GM12865 (cell line): ENCODE measurements around the gene GTPBP1.

Experiments
- DNase-seq: peaks from one replicate; pipeline ENCODE4 v3.0.0; 2010; ENCODE audit warnings: low read depth
- H3K4me3 ChIP-seq: 2 replicates; pipeline ENCODE4 v1.5.1; 2011; ENCODE audit warnings: mild to moderate bottlenecking, low read depth, low read length, control low read depth
- CTCF ChIP-seq: IDR thresholded peaks from 2 replicates; pipeline ENCODE4 v1.5.1; 2011; ENCODE audit warnings: low read length, control low read depth, low read depth, inconsistent platforms; ENCODE audit not compliant: insufficient read depth; ENCODE audit errors: missing control alignments

Gene GTPBP1

GRCh38 chr22:38697425-38698089 lies 8.2 kb upstream of the GTPBP1 start:
- DNase-seq = no peak
- no peak overlapping the region for H3K4me3 ChIP-seq
- TF ChIP-seq CTCF = no peak

GRCh38 chr22:38698407-38699094 lies 7.2 kb upstream of the GTPBP1 start:
- no peak for DNase-seq
- no peak overlapping the region for H3K4me3 ChIP-seq
- TF ChIP-seq CTCF = no peak

GRCh38 chr22:38699143-38699542 lies 6.6 kb upstream of the GTPBP1 start:
- H3K4me3 ChIP-seq = peak overlapping the region; percentile 74
- no peak for DNase-seq
- TF ChIP-seq CTCF = no peak

- TF ChIP-seq CTCF = no peak
- H3K4me3 ChIP-seq = peak overlapping the region; percentile 74
- no peak for DNase-seq
Measured at GRCh38 chr22:38699784-38700183, 6.0 kb upstream of the GTPBP1 start.

- no peak for DNase-seq
- peak overlapping the region; percentile 74 for H3K4me3 ChIP-seq
- TF ChIP-seq CTCF = no peak
Measured at GRCh38 chr22:38700270-38700788, 5.4 kb upstream of the GTPBP1 start.

- no peak for TF ChIP-seq CTCF
- H3K4me3 ChIP-seq = peak within 1 kb of the TSS; percentile 74
- peak; percentile 98 for DNase-seq
Measured at GRCh38 chr22:38700789-38701628, 4.7 kb upstream of the GTPBP1 start, which contains the start of gene JOSD1. Gene JOSD1 (minus strand): TSS chr22:38700943. CDS start chr22:38699987, 956 bp downstream.
